ENCODE measurements around the gene SLC39A1. TPM values are rescaled to one million over a fixed set of nuclear protein-coding genes. Genes with fewer than 3 reads are reported as not detected.

Gene SLC39A1
- polyA plus RNA-seq, 1 of the 3 experiments (the other 2 are of a cell fraction), result 89.6 TPM

DNA sequence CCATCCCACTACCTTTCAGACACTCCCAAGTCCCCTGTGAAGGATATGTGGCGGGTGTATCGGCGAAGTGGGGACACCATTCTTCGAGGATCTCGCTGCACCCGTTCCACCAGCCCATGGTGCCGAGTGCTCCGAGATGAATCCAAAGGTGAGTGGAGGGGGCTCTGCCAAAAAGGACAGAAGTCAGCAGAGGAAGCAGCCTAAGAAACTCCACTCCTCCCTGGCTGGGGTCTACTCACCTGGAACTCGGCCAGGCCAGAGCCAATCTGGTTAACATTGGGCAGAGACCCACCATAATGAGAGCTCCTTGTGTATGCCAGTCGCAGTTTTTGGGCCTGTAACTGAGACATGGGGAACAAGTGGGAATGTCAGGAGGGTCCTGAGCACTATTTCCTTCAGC is 8.5 kb downstream of the SLC39A1 start:
- Histone ChIP-seq H3K9ac (no peak overlapping the region), H2AFZ (ENCODE audit: low read depth) (no peak overlapping the region), H3K4me3 (ENCODE audit: low read depth in 2 of 2, low read length in 1 of 2) (no peak overlapping the region), H3F3A (replicated peaks; ENCODE audit: insufficient read depth) (peaks cover 10% of the 10 kb centered on the region), H3K9me3 (no peaks in the 10 kb centered on the region), H3K36me3 (replicated peaks in 1 of 2; ENCODE audit: control insufficient read depth in 1 of 2, insufficient read depth in 2 of 2, low read length in 1 of 2) (peaks cover 9 to 48% of the 10 kb centered on the region in 2 experiments), H3K4me2 (no peak overlapping the region), H3K9me2 (no peaks in the 10 kb centered on the region), H3K4me1 (ENCODE audit: control insufficient read depth in 1 of 2, insufficient read depth in 2 of 2, low read depth in 1 of 2, low read length in 1 of 2) (peaks cover 5 to 39% of the 10 kb centered on the region in 2 experiments; a peak in 3 of 4 replicates), H3K79me2 (ENCODE audit: insufficient read depth) (peaks cover 60% of the 10 kb centered on the region), H4K20me1 (ENCODE audit: insufficient read depth) (peaks cover 41% of the 10 kb centered on the region), H3K27me3 (ENCODE audit: insufficient read depth) (no peaks in the 10 kb centered on the region), H3K27ac (ENCODE audit: low read depth in 2 of 2, low read length in 1 of 2) (no peak overlapping the region)
- CTCF ChIA-PET, result interaction anchor here (1.0 to 5.9 kb wide), 6 partner anchors 9 to 134 kb away, joined by 3 to 51 read pairs (median 5); partner anchors contain the start of genes CREB3L4, DENND4B and RAB13
- POLR2A ChIA-PET, result interaction anchor here (0.9 to 1.0 kb wide), 2 partner anchors 8 to 13 kb away, joined by 3 read pairs; partner anchors contain the start of genes CREB3L4 and DENND4B
- DNase-seq, result no peak
- TF ChIP-seq SIN3A (IDR thresholded peaks at IDR 0.05; ENCODE audit: borderline replicate concordance, low read depth, low read length) (no peak), MEF2A (IDR thresholded peaks at IDR 0.05; ENCODE audit: borderline replicate concordance, low read depth) (no peak), MXI1 (IDR thresholded peaks at IDR 0.05; ENCODE audit: low read depth, low read length) (no peak), CHD2 (IDR thresholded peaks at IDR 0.05; ENCODE audit: low read length, partially characterized antibody) (no peak), YY1 (IDR thresholded peaks at IDR 0.05; ENCODE audit: low read depth) (no peak), FOXJ3 (CRISPR knock-in tag; IDR thresholded peaks at IDR 0.05) (no peak), GATA2 (CRISPR knock-in tag; IDR thresholded peaks at IDR 0.05) (no peak), TAF1 (IDR thresholded peaks at IDR 0.05; ENCODE audit: borderline replicate concordance, low read depth, low read length) (no peak), ELF1 (IDR thresholded peaks at IDR 0.05) (no peak), NFIC (IDR thresholded peaks at IDR 0.05; ENCODE audit: borderline replicate concordance) (no peak)
- TF ChIP-seq, protein P1, sequence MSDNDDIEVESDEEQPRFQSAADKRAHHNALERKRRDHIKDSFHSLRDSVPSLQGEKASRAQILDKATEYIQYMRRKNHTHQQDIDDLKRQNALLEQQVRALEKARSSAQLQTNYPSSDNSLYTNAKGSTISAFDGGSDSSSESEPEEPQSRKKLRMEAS (IDR thresholded peaks at IDR 0.05; ENCODE audit: low read depth), result no peak
- TF ChIP-seq, protein P2, sequence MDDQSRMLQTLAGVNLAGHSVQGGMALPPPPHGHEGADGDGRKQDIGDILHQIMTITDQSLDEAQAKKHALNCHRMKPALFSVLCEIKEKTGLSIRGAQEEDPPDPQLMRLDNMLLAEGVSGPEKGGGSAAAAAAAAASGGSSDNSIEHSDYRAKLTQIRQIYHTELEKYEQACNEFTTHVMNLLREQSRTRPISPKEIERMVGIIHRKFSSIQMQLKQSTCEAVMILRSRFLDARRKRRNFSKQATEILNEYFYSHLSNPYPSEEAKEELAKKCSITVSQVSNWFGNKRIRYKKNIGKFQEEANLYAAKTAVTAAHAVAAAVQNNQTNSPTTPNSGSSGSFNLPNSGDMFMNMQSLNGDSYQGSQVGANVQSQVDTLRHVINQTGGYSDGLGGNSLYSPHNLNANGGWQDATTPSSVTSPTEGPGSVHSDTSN (IDR thresholded peaks at IDR 0.05), result no peak
- TF ChIP-seq, protein P3, sequence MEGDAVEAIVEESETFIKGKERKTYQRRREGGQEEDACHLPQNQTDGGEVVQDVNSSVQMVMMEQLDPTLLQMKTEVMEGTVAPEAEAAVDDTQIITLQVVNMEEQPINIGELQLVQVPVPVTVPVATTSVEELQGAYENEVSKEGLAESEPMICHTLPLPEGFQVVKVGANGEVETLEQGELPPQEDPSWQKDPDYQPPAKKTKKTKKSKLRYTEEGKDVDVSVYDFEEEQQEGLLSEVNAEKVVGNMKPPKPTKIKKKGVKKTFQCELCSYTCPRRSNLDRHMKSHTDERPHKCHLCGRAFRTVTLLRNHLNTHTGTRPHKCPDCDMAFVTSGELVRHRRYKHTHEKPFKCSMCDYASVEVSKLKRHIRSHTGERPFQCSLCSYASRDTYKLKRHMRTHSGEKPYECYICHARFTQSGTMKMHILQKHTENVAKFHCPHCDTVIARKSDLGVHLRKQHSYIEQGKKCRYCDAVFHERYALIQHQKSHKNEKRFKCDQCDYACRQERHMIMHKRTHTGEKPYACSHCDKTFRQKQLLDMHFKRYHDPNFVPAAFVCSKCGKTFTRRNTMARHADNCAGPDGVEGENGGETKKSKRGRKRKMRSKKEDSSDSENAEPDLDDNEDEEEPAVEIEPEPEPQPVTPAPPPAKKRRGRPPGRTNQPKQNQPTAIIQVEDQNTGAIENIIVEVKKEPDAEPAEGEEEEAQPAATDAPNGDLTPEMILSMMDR (IDR thresholded peaks at IDR 0.05), result no peak
- TF ChIP-seq, protein P4, sequence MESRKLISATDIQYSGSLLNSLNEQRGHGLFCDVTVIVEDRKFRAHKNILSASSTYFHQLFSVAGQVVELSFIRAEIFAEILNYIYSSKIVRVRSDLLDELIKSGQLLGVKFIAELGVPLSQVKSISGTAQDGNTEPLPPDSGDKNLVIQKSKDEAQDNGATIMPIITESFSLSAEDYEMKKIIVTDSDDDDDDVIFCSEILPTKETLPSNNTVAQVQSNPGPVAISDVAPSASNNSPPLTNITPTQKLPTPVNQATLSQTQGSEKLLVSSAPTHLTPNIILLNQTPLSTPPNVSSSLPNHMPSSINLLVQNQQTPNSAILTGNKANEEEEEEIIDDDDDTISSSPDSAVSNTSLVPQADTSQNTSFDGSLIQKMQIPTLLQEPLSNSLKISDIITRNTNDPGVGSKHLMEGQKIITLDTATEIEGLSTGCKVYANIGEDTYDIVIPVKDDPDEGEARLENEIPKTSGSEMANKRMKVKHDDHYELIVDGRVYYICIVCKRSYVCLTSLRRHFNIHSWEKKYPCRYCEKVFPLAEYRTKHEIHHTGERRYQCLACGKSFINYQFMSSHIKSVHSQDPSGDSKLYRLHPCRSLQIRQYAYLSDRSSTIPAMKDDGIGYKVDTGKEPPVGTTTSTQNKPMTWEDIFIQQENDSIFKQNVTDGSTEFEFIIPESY (IDR thresholded peaks at IDR 0.05; ENCODE audit: borderline replicate concordance, low read depth), result no peak
- 94% methylated on average over 9 of the region's 10 CpGs for WGBS (ENCODE audit: low lambda C conversion rate)

Data from SK-N-SH (cell line).